ENCODE measurements around the gene PDCD10.

- TF ChIP-seq CTCF (IDR thresholded peaks at IDR 0.05; ENCODE audit: low read depth, low read length): no peak
- no peak for TF ChIP-seq EZH2phosphoT487 (IDR thresholded peaks at IDR 0.05; ENCODE audit: low read depth)
Measured at GRCh38 chr3:167712445-167712844, 22.2 kb downstream of the PDCD10 start.
